MM.1S (cell line): ENCODE measurements around the gene TIMM9.

ENCODE experiments used
- DNase-seq: peaks from one replicate; pipeline ENCODE4 v3.0.0-alpha.2; 2015
- H2AFZ ChIP-seq: fragments of 300-600 bp; sonication (generic); 2 replicates; pipeline ENCODE4 v1.6.0; 2016; ENCODE audit warnings: antibody characterized with exemption, low read length
- H3F3A ChIP-seq: fragments of 300-600 bp; sonication (generic); 2 replicates; pipeline ENCODE4 v1.6.1; 2016; ENCODE audit warnings: mild to moderate bottlenecking, antibody characterized with exemption, low read length, moderate library complexity, mixed read lengths; ENCODE audit not compliant: insufficient read depth
- H3K27ac ChIP-seq: fragments of 300-600 bp; sonication (generic); 2 replicates; pipeline ENCODE4 v1.5.1; 2016; ENCODE audit warnings: mild to moderate bottlenecking, low read length
- H3K27me3 ChIP-seq: fragments of 300-600 bp; sonication (generic); replicated peaks from 2 replicates; pipeline ENCODE4 v1.6.0; 2016; ENCODE audit warnings: low read length; ENCODE audit not compliant: insufficient read depth
- H3K36me3 ChIP-seq: fragments of 300-600 bp; sonication (generic); replicated peaks from 2 replicates; pipeline ENCODE4 v1.6.1; 2016; ENCODE audit warnings: mild to moderate bottlenecking, low read length, mixed read lengths; ENCODE audit not compliant: insufficient read depth
- H3K4me1 ChIP-seq: fragments of 300-600 bp; sonication (generic); 2 replicates; pipeline ENCODE4 v1.6.1; 2016; ENCODE audit warnings: low read length, mixed read lengths
- H3K4me2 ChIP-seq: fragments of 300-600 bp; sonication (generic); 2 replicates; pipeline ENCODE4 v1.6.0; 2016; ENCODE audit warnings: low read depth, low read length
- H3K4me3 ChIP-seq: fragments of 300-600 bp; sonication (generic); 2 replicates; pipeline ENCODE4 v1.5.1; 2016; ENCODE audit warnings: low read length, mixed read lengths
- H3K79me2 ChIP-seq: fragments of 300-600 bp; sonication (generic); 2 replicates; pipeline ENCODE4 v1.6.1; 2016; ENCODE audit warnings: mixed run types, low read length, mixed read lengths
- H3K9ac ChIP-seq: fragments of 300-600 bp; sonication (generic); 2 replicates; pipeline ENCODE4 v1.6.1; 2016; ENCODE audit warnings: low read length, mixed read lengths
- H3K9me2 ChIP-seq: fragments of 300-600 bp; sonication (generic); replicated peaks from 2 replicates; pipeline ENCODE4 v1.6.1; 2016; ENCODE audit warnings: mild to moderate bottlenecking, low read length, mixed read lengths; ENCODE audit not compliant: insufficient read depth
- H3K9me3 ChIP-seq: fragments of 300-600 bp; sonication (generic); replicated peaks from 2 replicates; pipeline ENCODE4 v1.6.1; 2016; ENCODE audit warnings: mild to moderate bottlenecking, low read length, mixed read lengths; ENCODE audit not compliant: insufficient read depth
- H4K20me1 ChIP-seq: fragments of 300-600 bp; sonication (generic); 2 replicates; pipeline ENCODE4 v1.6.1; 2016; ENCODE audit warnings: mild to moderate bottlenecking, low read length, moderate library complexity, mixed read lengths; ENCODE audit not compliant: insufficient read depth
- CTCF ChIP-seq: fragments of 300-600 bp; sonication (generic); IDR thresholded peaks from 2 replicates; pipeline ENCODE4 v1.5.1; 2016; ENCODE audit warnings: antibody characterized with exemption, low read length, mixed read lengths
- EZH2 ChIP-seq: fragments of 300-600 bp; sonication (generic); optimal IDR thresholded peaks from 2 replicates; pipeline ENCODE3; 2017; ENCODE audit warnings: low read depth, mild to moderate bottlenecking, antibody characterized with exemption, low read length, mixed read lengths
- EZH2phosphoT487 ChIP-seq: fragments of 300-600 bp; sonication (generic); IDR thresholded peaks from 2 replicates; pipeline ENCODE4 v1.6.1; 2018; ENCODE audit warnings: antibody characterized with exemption, low read length

The TIMM9 gene

GRCh38 chr14:58467575-58467974, 40.2 kb upstream of the TIMM9 start:
- DNase-seq: no peak
- no peaks in the 10 kb centered on the region for H3K79me2 ChIP-seq
- no peak overlapping the region for H3K4me2 ChIP-seq
- no peaks in the 10 kb centered on the region for H3K27me3 ChIP-seq
- no peak overlapping the region for H3K9ac ChIP-seq
- no peaks in the 10 kb centered on the region for H3K9me2 ChIP-seq
- H3K4me3 ChIP-seq: no peak overlapping the region
- no peaks in the 10 kb centered on the region for H3K4me1 ChIP-seq
- H3F3A ChIP-seq: no peaks in the 10 kb centered on the region
- H3K36me3 ChIP-seq: no peaks in the 10 kb centered on the region
- H3K9me3 ChIP-seq: no peaks in the 10 kb centered on the region
- no peaks in the 10 kb centered on the region for H4K20me1 ChIP-seq
- no peak overlapping the region for H3K27ac ChIP-seq
- no peak overlapping the region for H2AFZ ChIP-seq
- no peak for TF ChIP-seq EZH2
- TF ChIP-seq EZH2phosphoT487: no peak
- TF ChIP-seq CTCF: no peak

DNA sequence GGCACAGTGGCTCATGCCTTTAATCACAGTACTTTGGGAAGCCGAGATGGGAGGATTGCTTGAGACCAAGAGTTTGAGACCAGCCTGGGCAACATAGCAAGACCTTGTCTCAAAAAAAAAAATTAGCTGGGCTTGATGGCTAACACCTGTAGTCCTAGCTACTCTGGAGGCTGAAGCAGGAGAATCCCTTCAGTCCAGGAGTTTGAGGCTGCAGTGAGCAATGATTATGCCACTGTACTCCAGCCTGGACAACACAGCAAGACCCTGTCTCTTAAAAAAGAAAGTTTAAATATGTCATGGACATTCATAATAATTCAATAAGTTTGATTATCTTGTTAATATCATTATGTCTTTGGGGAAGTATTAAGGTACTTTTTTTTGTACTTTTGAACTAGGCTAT, 39.1 kb upstream of the TIMM9 start:
- no peaks in the 10 kb centered on the region for H4K20me1 ChIP-seq
- no peaks in the 10 kb centered on the region for H3K9me3 ChIP-seq
- H3K36me3 ChIP-seq: no peaks in the 10 kb centered on the region
- no peak for DNase-seq
- H2AFZ ChIP-seq: no peak overlapping the region
- no peaks in the 10 kb centered on the region for H3K4me1 ChIP-seq
- TF ChIP-seq EZH2 (no peak), CTCF (no peak), EZH2phosphoT487 (no peak)
- H3K9me2 ChIP-seq: no peaks in the 10 kb centered on the region
- no peaks in the 10 kb centered on the region for H3K27me3 ChIP-seq
- no peak overlapping the region for H3K4me2 ChIP-seq
- H3K79me2 ChIP-seq: no peaks in the 10 kb centered on the region
- no peaks in the 10 kb centered on the region for H3F3A ChIP-seq
- no peak overlapping the region for H3K9ac ChIP-seq
- H3K4me3 ChIP-seq: no peak overlapping the region
- H3K27ac ChIP-seq: no peak overlapping the region

- no peaks in the 10 kb centered on the region for H4K20me1 ChIP-seq
- no peaks in the 10 kb centered on the region for H3F3A ChIP-seq
- H2AFZ ChIP-seq: no peak overlapping the region
- TF ChIP-seq CTCF (no peak), EZH2phosphoT487 (no peak), EZH2 (no peak)
- no peaks in the 10 kb centered on the region for H3K27me3 ChIP-seq
- no peak for DNase-seq
- H3K9me2 ChIP-seq: no peaks in the 10 kb centered on the region
- H3K4me2 ChIP-seq: no peak overlapping the region
- no peaks in the 10 kb centered on the region for H3K9me3 ChIP-seq
- no peaks in the 10 kb centered on the region for H3K36me3 ChIP-seq
- H3K79me2 ChIP-seq: no peaks in the 10 kb centered on the region
- H3K27ac ChIP-seq: no peak overlapping the region
- H3K9ac ChIP-seq: no peak overlapping the region
- H3K4me1 ChIP-seq: no peaks in the 10 kb centered on the region
- no peak overlapping the region for H3K4me3 ChIP-seq
These were observed 38.1 kb upstream of the TIMM9 start for GRCh38 chr14:58465421-58465820.
